Upper lobe of left lung (tissue), 6 donors: ENCODE data around the gene MAD1L1. TPM values are rescaled to one million over a fixed set of nuclear protein-coding genes. Genes with fewer than 3 reads are reported as not detected.

Source experiments
- ATAC-seq, 2 donors: fragments of 200-7000 bp; cut with Tn5 transposase; one replicate each; pipeline ENCODE4 v1.9.1; 2022; ENCODE audit warnings: mild to moderate bottlenecking in 2 of 2, moderate library complexity in 2 of 2; ENCODE audit not compliant: low FRiP score in 2 of 2
- DNase-seq, 2 donors: peaks; one replicate each; pipeline ENCODE4 v3.0.0-alpha.2; 2019 to 2020
- H3K27ac ChIP-seq, 4 donors: fragments of 200-600 bp; sonication (generic); one replicate each; pipeline ENCODE4 v1.5.1; 2016 to 2019
- H3K27me3 ChIP-seq, 4 donors: fragments of 200-600 bp; sonication (generic); one replicate each; pipeline ENCODE4 v1.5.1; 2017 to 2019
- H3K36me3 ChIP-seq, 4 donors: fragments of 200-600 bp; sonication (generic); one replicate each; pipeline ENCODE4 v1.5.1; 2016 to 2019
- H3K4me1 ChIP-seq, 4 donors: fragments of 200-600 bp; sonication (generic); one replicate each; pipeline ENCODE4 v1.5.1; 2018 to 2019
- H3K4me3 ChIP-seq, 4 donors: fragments of 200-600 bp; sonication (generic); one replicate each; pipeline ENCODE4 v1.5.1; 2017 to 2019; ENCODE audit warnings: mild to moderate bottlenecking in 2 of 4, moderate library complexity in 1 of 4
- H3K9me3 ChIP-seq, 4 donors: fragments of 200-600 bp; sonication (generic); one replicate each; pipeline ENCODE4 v1.5.1; 2018 to 2019
- EP300 ChIP-seq, 4 donors: sonication (generic); formaldehyde crosslinking; IDR thresholded peaks; one replicate each; pipeline ENCODE4 v1.5.1; 2017; ENCODE audit warnings: antibody characterized with exemption in 4 of 4, control low read depth in 2 of 4
- POLR2A ChIP-seq, 4 donors: fragments of 450-650 bp; IDR thresholded peaks; one replicate each; pipeline ENCODE4 v1.5.1; 2016 to 2017; ENCODE audit warnings: antibody characterized with exemption in 4 of 4, mild to moderate bottlenecking in 2 of 4
- POLR2AphosphoS5 ChIP-seq, 2 donors: sonication (generic); formaldehyde crosslinking; IDR thresholded peaks; one replicate each; pipeline ENCODE4 v1.5.1; 2017; ENCODE audit warnings: antibody characterized with exemption in 2 of 2
- WGBS, 2 donors: methylation state at CpG; one replicate each; pipeline ENCODE4 v1.1.5; 2017 to 2018; 5-methylcytosine and 5-hydroxymethylcytosine counted together
- total RNA-seq, 6 donors: library from RNA; depleted of rRNA in 4 of 6; stranded (reverse); fragments of >200 nt in 4 of 6; gene quantifications; one replicate each; pipeline versions ENCODE4 v1.1.0 to v1.2.1, GENCODE V29; 2016 to 2021
- TF ChIP-seq, protein P1 (sequence below), 6 experiments: fragments of 450-650 bp in 4 of 6; fragments of 200-600 bp in 2 of 6; sonication (generic) in 2 of 6; IDR thresholded peaks; one replicate each; pipeline ENCODE4 v1.5.1; 2016 to 2019; ENCODE audit warnings: antibody characterized with exemption in 6 of 6
- donor health status: DM: no; HTN: no; CAD: no; lungs with moderate emphysema.
- donor health status: DM: no; HTN: yes; CAD: no; lungs with severe emphysema.

Gene MAD1L1
- total RNA-seq, 6 donors from 2014 or later, result 40.6 to 364 (median 65.6) TPM

DNA sequence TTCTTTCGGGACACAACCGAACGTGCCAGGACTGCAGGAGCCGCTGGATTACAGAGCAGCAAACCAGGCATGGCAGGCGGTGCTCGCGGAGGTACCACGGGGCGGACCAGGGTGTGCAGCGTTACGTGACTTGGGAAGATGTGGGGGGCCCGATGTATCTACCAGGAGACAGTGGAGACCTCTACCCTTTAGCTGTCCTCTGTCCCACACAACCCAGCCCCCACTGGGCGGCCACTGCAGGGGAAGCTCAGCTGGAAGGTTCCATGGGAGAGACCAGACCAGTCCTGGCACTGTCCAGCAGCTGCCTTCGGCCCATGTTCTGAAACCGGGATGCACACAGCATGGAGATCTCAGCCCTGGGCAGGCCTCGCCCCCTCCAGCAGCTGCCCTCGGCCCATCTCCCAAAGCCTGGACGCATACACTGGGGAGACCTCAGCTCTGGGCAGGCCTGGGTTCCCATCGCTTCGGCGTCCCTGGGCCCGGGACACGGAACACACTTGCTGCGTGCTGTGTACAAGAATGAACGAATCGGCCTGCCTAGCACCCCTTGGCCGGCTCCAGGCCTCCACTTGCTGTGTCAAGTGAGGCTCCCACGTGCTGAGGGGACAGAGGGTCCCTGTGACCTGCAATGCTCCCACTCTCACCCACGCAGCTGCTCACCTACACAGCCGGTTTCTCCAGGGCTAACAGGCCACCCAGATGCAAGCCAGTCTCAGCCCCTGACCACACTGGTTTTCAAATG is 385.3 kb downstream of the MAD1L1 start:
- H3K36me3 ChIP-seq, result peaks cover 0 to 7% (median 3%) of the 10 kb centered on the region in 4 donors
- TF ChIP-seq, protein P1, sequence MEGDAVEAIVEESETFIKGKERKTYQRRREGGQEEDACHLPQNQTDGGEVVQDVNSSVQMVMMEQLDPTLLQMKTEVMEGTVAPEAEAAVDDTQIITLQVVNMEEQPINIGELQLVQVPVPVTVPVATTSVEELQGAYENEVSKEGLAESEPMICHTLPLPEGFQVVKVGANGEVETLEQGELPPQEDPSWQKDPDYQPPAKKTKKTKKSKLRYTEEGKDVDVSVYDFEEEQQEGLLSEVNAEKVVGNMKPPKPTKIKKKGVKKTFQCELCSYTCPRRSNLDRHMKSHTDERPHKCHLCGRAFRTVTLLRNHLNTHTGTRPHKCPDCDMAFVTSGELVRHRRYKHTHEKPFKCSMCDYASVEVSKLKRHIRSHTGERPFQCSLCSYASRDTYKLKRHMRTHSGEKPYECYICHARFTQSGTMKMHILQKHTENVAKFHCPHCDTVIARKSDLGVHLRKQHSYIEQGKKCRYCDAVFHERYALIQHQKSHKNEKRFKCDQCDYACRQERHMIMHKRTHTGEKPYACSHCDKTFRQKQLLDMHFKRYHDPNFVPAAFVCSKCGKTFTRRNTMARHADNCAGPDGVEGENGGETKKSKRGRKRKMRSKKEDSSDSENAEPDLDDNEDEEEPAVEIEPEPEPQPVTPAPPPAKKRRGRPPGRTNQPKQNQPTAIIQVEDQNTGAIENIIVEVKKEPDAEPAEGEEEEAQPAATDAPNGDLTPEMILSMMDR (IDR thresholded peaks at IDR 0.05), result no peak
- TF ChIP-seq EP300 (IDR thresholded peaks at IDR 0.05) (no peak), POLR2AphosphoS5 (IDR thresholded peaks at IDR 0.05) (no peak), POLR2A (IDR thresholded peaks at IDR 0.05) (no peak)
- H3K4me1 ChIP-seq, result no peaks in the 10 kb centered on the region
- DNase-seq, result peak in 1 of 2 donors; percentile 75
- no peaks in the 10 kb centered on the region for H3K27me3 ChIP-seq
- H3K27ac ChIP-seq, result no peak overlapping the region
- no peaks in the 10 kb centered on the region for H3K9me3 ChIP-seq
- 93 to 94% methylated on average over 10 to 30 of the region's 30 CpGs for WGBS, 2 donors
- ATAC-seq, result no peak
- no peak overlapping the region for H3K4me3 ChIP-seq

DNA sequence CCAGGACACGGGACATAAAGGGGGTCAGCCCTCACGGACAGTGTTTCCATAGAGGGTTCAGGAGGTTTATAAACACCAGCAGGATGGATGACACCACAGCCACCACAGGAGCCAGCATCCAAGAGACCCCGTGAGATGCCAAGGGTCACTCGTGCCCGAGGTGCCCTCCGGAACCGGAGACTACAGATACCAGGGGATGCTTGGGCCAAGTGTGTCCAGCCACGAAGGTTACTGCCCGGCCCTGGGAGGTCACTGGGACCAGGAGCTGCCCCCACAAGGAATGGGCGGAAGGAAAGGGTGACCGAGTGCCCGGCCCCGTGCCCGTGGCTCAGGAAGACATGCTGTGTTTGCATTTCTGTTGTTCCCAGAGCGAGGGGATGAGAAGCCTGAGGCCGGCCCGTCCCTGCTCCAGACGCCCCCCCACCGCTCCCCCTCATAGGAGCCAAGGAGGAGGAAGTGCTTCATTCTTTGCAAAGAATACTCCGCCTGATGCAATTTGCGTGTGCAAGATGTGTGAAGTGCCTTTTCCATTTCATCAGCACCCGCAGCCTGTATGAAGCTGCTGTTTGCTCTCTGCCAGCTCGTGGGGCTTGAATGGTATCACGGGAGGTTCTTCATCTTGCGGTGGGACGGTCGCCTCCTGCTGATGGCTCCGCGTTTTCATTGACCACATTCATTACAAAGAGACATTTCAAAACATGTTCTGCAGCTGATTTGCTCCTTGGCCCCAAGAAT is 386.2 kb downstream of the MAD1L1 start:
- WGBS, 2 donors, result 92 to 93% methylated on average over 26 to 29 of the region's 29 CpGs
- peak in 1 of 2 donors; percentile 63 for DNase-seq

DNA sequence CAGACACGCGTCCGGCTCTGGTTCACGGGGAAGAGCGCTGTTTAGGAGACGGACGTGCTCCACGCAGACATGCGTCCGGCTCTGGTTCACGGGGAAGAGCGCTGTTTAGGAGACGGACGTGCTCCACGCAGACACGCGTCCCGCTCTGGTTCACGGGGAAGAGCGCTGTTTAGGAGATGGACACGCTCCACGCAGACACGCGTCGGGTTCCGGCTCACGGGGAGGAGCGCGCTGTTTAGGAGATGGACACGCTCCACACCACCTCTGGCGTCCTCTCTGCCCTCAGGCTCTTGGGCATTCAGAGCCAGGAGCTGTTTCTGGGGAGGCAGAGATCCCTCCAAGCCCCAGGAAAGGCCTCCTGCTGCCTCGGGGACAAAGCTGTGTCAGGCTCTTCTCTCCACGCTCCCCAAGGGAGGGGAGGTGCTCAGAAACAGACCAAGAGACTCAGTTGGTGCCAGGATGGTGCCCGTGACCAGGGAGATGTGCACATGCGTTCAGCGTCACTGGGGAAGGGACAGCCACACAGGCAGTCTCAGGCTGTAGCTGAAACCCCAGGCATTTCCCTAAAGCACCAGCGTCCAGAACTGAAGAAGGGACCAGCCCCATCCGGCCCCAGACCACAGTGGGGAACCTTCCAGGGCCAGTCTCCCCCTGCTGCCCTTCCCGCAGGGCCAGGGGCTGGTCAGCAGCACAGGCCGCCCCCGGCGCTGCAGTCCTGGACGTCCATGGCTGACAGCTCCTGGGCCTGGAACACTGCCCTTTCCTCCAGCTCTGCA is 387.0 kb downstream of the MAD1L1 start:
- WGBS, 2 donors, result 90 to 93% methylated on average over 39 to 42 of the region's 43 CpGs
- ATAC-seq, result no peak
- Histone ChIP-seq H3K9me3 (no peaks in the 10 kb centered on the region), H3K27me3 (no peaks in the 10 kb centered on the region), H3K4me3 (no peak overlapping the region), H3K4me1 (no peaks in the 10 kb centered on the region), H3K27ac (no peak overlapping the region), H3K36me3 (peaks cover 0 to 7% (median 3%) of the 10 kb centered on the region in 4 donors)
- DNase-seq, result peak in 1 of 2 donors; percentile 73
- TF ChIP-seq POLR2A (IDR thresholded peaks at IDR 0.05) (no peak), EP300 (IDR thresholded peaks at IDR 0.05) (no peak), POLR2AphosphoS5 (IDR thresholded peaks at IDR 0.05) (no peak)
- TF ChIP-seq, protein P1 (IDR thresholded peaks at IDR 0.05), result no peak

More for the DNA sequence above, 386.2 kb downstream of the MAD1L1 start:
- no peaks in the 10 kb centered on the region for H3K27me3 ChIP-seq
- no peaks in the 10 kb centered on the region for H3K4me1 ChIP-seq
- H3K36me3 ChIP-seq, result peaks cover 0 to 7% (median 3%) of the 10 kb centered on the region in 4 donors
- H3K4me3 ChIP-seq, result no peak overlapping the region
- no peak overlapping the region for H3K27ac ChIP-seq
- ATAC-seq, result no peak
- H3K9me3 ChIP-seq, result no peaks in the 10 kb centered on the region
- TF ChIP-seq POLR2A (IDR thresholded peaks at IDR 0.05) (no peak), EP300 (IDR thresholded peaks at IDR 0.05) (no peak), POLR2AphosphoS5 (IDR thresholded peaks at IDR 0.05) (no peak)
- TF ChIP-seq, protein P1 (IDR thresholded peaks at IDR 0.05), result no peak

DNA sequence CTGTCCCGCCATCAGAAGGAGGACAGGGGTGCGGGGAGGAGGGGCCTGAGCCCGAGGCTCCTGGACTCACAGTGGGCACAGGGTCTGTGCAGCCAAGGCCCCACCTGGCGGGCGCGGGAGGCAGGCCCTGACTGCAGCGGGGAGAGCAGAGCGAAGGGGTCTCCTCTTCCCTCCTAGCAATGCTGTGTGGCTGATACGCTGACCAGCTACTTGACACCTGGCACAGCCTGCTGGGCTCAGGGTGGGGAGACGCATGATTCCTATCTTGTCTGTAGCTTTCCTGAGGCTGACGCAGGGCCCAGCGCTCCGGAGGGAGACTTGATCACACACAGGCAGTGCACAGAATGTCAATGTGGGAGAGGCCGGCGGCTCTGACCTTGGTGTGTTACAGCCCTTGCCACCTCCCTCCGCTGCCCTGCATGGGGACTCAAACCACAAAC is 387.8 kb downstream of the MAD1L1 start:
- H3K9me3 ChIP-seq, result no peaks in the 10 kb centered on the region
- 73 to 89% methylated on average over 2 to 15 of the region's 16 CpGs for WGBS, 2 donors
- H3K4me1 ChIP-seq, result no peaks in the 10 kb centered on the region
- no peak overlapping the region for H3K4me3 ChIP-seq
- peaks cover 0 to 7% (median 3%) of the 10 kb centered on the region in 4 donors for H3K36me3 ChIP-seq
- DNase-seq, result no peak
- no peak for TF ChIP-seq POLR2AphosphoS5 (IDR thresholded peaks at IDR 0.05)
- no peak for TF ChIP-seq EP300 (IDR thresholded peaks at IDR 0.05)
- TF ChIP-seq POLR2A (IDR thresholded peaks at IDR 0.05), result no peak
- TF ChIP-seq, protein P1 (IDR thresholded peaks at IDR 0.05), result no peak
- ATAC-seq, result no peak
- H3K27me3 ChIP-seq, result no peaks in the 10 kb centered on the region
- no peak overlapping the region for H3K27ac ChIP-seq
